K562 (cell line): ENCODE results near the gene UBQLN3. TPM values are rescaled to one million over a fixed set of nuclear protein-coding genes. Genes with fewer than 3 reads are reported as not detected.

Experiments
- ATAC-seq: fragments of 200-7000 bp; cut with Tn5 transposase; 3 replicates; pipeline ENCODE4 v1.9.1; 2020; ENCODE audit warnings: moderate library complexity
- Bru-seq: library from RNA; stranded (reverse); fragments of 400-500 nt; gene quantifications from one replicate; lab custom pipeline; 2021; lab: Mats Ljungman, UMichigan
- BruChase-seq, 2 experiments: library from RNA; stranded (reverse); fragments of 400-500 nt; gene quantifications; one replicate each; lab custom pipeline; 2021; lab: Mats Ljungman, UMichigan
- BruUV-seq: library from RNA; stranded (reverse); fragments of 400-500 nt; replicated peaks from 2 replicates; lab custom pipeline; 2021; lab: Mats Ljungman, UMichigan
- CTCF ChIA-PET: fragments of 300-600 bp; formaldehyde crosslinking; extraction: SDS; loops from one replicate; lab custom pipeline; 2021; ENCODE audit warnings: low intra/inter-chr PET ratio; lab: Yijun Ruan, JAX
- POLR2A ChIA-PET: fragments of 300-600, 350-650 bp; sonication (Branson Sonifier 250); formaldehyde crosslinking; extraction: SDS; loops from one replicate; lab custom pipeline; 2021; ENCODE audit warnings: antibody characterized with exemption, inconsistent platforms; lab: Yijun Ruan, JAX
- DNase-seq, 4 experiments: peaks; one replicate each; pipeline versions ENCODE4 v3.0.0 to v3.0.0-alpha.2; 2011 to 2018; ENCODE audit warnings: low spot score in 3 of 4, mixed read lengths in 3 of 4; ENCODE audit errors: extremely low read depth in 1 of 4
- FAIRE-seq: peaks from 2 replicates; lab custom pipeline; 2011; peaks lifted over from hg19 to GRCh38; lab: Jason Lieb, UNC
- H2AFZ ChIP-seq: 2 replicates; pipeline ENCODE4 v1.6.0; 2011; ENCODE audit warnings: low read depth, low read length, control low read depth, inconsistent platforms
- H3K27ac ChIP-seq: fragments of 200-600 bp; 3 replicates; pipeline ENCODE4 v1.8.0; 2011; ENCODE audit warnings: low read depth, mild to moderate bottlenecking, control low read depth, inconsistent platforms, low read length, moderate library complexity, mixed read lengths; ENCODE audit errors: extremely low read depth
- H3K27me3 ChIP-seq, 2 experiments: fragments of 300-600 bp in 1 of 2; 2 replicates in 1 of 2; 3 replicates in 1 of 2; pipeline versions ENCODE4 v1.6.0 to v1.8.0; 2011; ENCODE audit warnings: inconsistent platforms in 2 of 2, low read length in 2 of 2, mild to moderate bottlenecking in 1 of 2, mixed read lengths in 1 of 2, moderate library complexity in 1 of 2; ENCODE audit not compliant: control insufficient read depth in 2 of 2, insufficient read depth in 2 of 2
- H3K36me3 ChIP-seq: fragments of 300-600 bp; 3 replicates; pipeline ENCODE4 v1.8.0; 2011; ENCODE audit warnings: mild to moderate bottlenecking, low read length, inconsistent platforms; ENCODE audit not compliant: control insufficient read depth, insufficient read depth
- H3K4me1 ChIP-seq, 2 experiments: fragments of 200-600 bp in 1 of 2; replicated peaks in 1 of 2; 2 replicates in 1 of 2; 3 replicates in 1 of 2; pipeline versions ENCODE4 v1.5.1 to v1.8.0; 2011; ENCODE audit warnings: inconsistent platforms in 2 of 2, low read length in 2 of 2, mild to moderate bottlenecking in 1 of 2, mixed read lengths in 1 of 2, moderate library complexity in 1 of 2; ENCODE audit not compliant: control insufficient read depth in 2 of 2, insufficient read depth in 2 of 2
- H3K4me2 ChIP-seq: 2 replicates; pipeline ENCODE4 v1.6.1; 2011; ENCODE audit warnings: low read length, control low read depth, inconsistent platforms, mixed read lengths; ENCODE audit not compliant: insufficient read depth
- H3K4me3 ChIP-seq: fragments of 200-600 bp; sonication (generic), shearing (Covaris generic); 2 replicates; pipeline ENCODE4 v1.5.1; 2016; ENCODE audit warnings: control low read depth, inconsistent platforms
- H3K79me2 ChIP-seq: fragments of 200-600 bp; 3 replicates; pipeline ENCODE4 v1.8.0; 2011; ENCODE audit warnings: low read length, inconsistent platforms; ENCODE audit not compliant: control insufficient read depth, insufficient read depth
- H3K9ac ChIP-seq, 2 experiments: 2 replicates each; pipeline versions ENCODE4 v1.6.0 to v1.6.1; 2011; ENCODE audit warnings: low read depth in 2 of 2, low read length in 2 of 2, control low read depth in 1 of 2, inconsistent platforms in 1 of 2, mild to moderate bottlenecking in 1 of 2, mixed read lengths in 1 of 2; ENCODE audit not compliant: insufficient read depth in 1 of 2
- H3K9me1 ChIP-seq: one replicate; pipeline ENCODE4 v1.6.0; 2011; ENCODE audit warnings: inconsistent platforms, mild to moderate bottlenecking, low read length, moderate library complexity; ENCODE audit not compliant: control insufficient read depth, insufficient read depth
- H3K9me3 ChIP-seq: replicated peaks from 2 replicates; pipeline ENCODE4 v1.5.1; 2011; ENCODE audit warnings: low read depth, low read length, inconsistent platforms; ENCODE audit not compliant: control insufficient read depth, insufficient read depth
- H4K20me1 ChIP-seq: replicated peaks from 2 replicates; pipeline ENCODE4 v1.6.1; 2011; ENCODE audit warnings: low read length, inconsistent platforms, mixed read lengths; ENCODE audit not compliant: control insufficient read depth, insufficient read depth
- ARID4B ChIP-seq: sonication (generic); formaldehyde crosslinking; IDR thresholded peaks from 2 replicates; pipeline ENCODE4 v1.8.0; 2022; ENCODE audit warnings: mild to moderate bottlenecking, missing genetic modification reagents
- PRDM10 ChIP-seq: fragments of 450-650 bp; IDR thresholded peaks from 2 replicates; pipeline ENCODE4 v1.6.1; 2018; ENCODE audit not compliant: partially characterized antibody
- ZBTB17 ChIP-seq: fragments of 450-650 bp; formaldehyde crosslinking; IDR thresholded peaks from 2 replicates; pipeline ENCODE4 v1.4.0; 2020; ENCODE audit warnings: mild to moderate bottlenecking
- ZNF766 ChIP-seq: fragments of 200-800 bp; sonication (Bioruptor generic); conservative IDR thresholded peaks from 2 replicates; pipeline ENCODE4 v1.6.1; 2016; ENCODE audit warnings: missing genetic modification characterization, missing compliant biosample characterization
- WGBS: fragments of 100-300 bp; shearing (Covaris generic); methylation state at CpG from one replicate; pipeline ENCODE4 v1.1.6; 2016; ENCODE audit warnings: low coverage, mixed read lengths; ENCODE audit not compliant: insufficient coverage; ENCODE audit errors: missing lambda C conversion rate; 5-methylcytosine and 5-hydroxymethylcytosine counted together
- in situ Hi-C: fragments of 300-500 bp; cut with MboI; formaldehyde crosslinking; loops from 4 replicates; pipeline ENCODE4 v1.15.0; 2018; ENCODE audit warnings: inconsistent platforms, mixed read lengths
- intact Hi-C: fragments of 100-400 bp; cut with micrococcal nuclease; formaldehyde crosslinking; loops from 2 replicates; pipeline ENCODE4 v1.14.2; 2022
- long read RNA-seq, 3 experiments: library from polyadenylated mRNA in 2 of 3; library from RNA in 1 of 3; unstranded in 2 of 3; stranded (forward) in 1 of 3; transcript quantifications; one replicate each; pipeline ENCODE4 v2.0.0, GENCODE V29; 2019 to 2022
- polyA minus RNA-seq, 3 experiments: library from RNA; depleted of rRNA, polyadenylated mRNA; stranded (reverse); fragments of >200 nt; gene quantifications; 2 replicates each; pipeline ENCODE4 v1.2.3, GENCODE V29; 2011
- polyA plus RNA-seq, 8 experiments: library from polyadenylated mRNA; depleted of rRNA in 4 of 8; stranded (reverse) in 5 of 8; unstranded in 3 of 8; fragments of >200 nt; fragmentation: Nextera tagmentation in 2 of 8; fragmentation: Illumina TruSeq in 1 of 8; extraction: Ambion mirVana in 2 of 8; extraction: Trizol in 1 of 8; gene quantifications; 2 replicates each; pipeline versions ENCODE4 v1.2.1 to v1.2.3, GENCODE V29; 2011 to 2014; ENCODE audit warnings: inconsistent platforms in 1 of 8, missing spikeins in 1 of 8
- total RNA-seq, 7 experiments: library from RNA; depleted of rRNA in 6 of 7; stranded (reverse); fragments of >200 nt in 6 of 7; fragmentation: Illumina TruSeq in 2 of 7; extraction: Trizol in 2 of 7; gene quantifications; 2 replicates each; pipeline versions ENCODE4 v1.2.1 to v1.2.3, GENCODE V29; 2011 to 2021; ENCODE audit warnings: low replicate concordance in 1 of 7

Gene UBQLN3
- total RNA-seq (2011; cell fraction: chromatin; rRNA removed; ENCODE audit: low replicate concordance) = 0.12 and 0.33 TPM in 2 replicates
- not detected in 2 replicates for total RNA-seq (2011; cell fraction: nucleolus; rRNA removed)
- total RNA-seq (2011; cell fraction: nucleoplasm; rRNA removed) = not detected in 2 replicates
- 0.27 TPM in 1 of 2 replicates, not detected in the other for total RNA-seq (2014; rRNA removed)
- not detected in 2 replicates for total RNA-seq (2014; rRNA removed; fragmentation: Illumina TruSeq; extraction: Trizol)
- not detected in 2 replicates for total RNA-seq (2015; rRNA removed; fragmentation: Illumina TruSeq; extraction: Trizol)
- 0.07 TPM in 1 of 2 replicates, not detected in the other for total RNA-seq (2021)
- 0.05 TPM in 1 of 2 replicates, not detected in the other for polyA plus RNA-seq (2011; rRNA removed)
- not detected in 2 replicates for polyA plus RNA-seq (2011; cell fraction: cytosol; rRNA removed)
- 0.06 and 0.21 TPM in 2 replicates for polyA plus RNA-seq (2011; cell fraction: nucleus; rRNA removed)
- polyA plus RNA-seq (2012) = not detected in 2 replicates
- not detected in 2 replicates for polyA plus RNA-seq (2014; fragmentation: Illumina TruSeq; extraction: Trizol)
- under 1 TPM in 1 of 2 experiments, not detected in 1; 0.01 TPM for polyA plus RNA-seq (2014; fragmentation: Nextera tagmentation; extraction: Ambion mirVana)
- not detected in 2 replicates for polyA plus RNA-seq (2014; rRNA removed)
- 0.11 TPM in 1 of 2 replicates, not detected in the other for polyA minus RNA-seq (2011; rRNA and poly(A)+ RNA removed)
- not detected in 2 replicates for polyA minus RNA-seq (2011; cell fraction: cytosol; rRNA and poly(A)+ RNA removed)
- polyA minus RNA-seq (2011; cell fraction: nucleus; rRNA and poly(A)+ RNA removed) = 0.13 and 0.22 TPM in 2 replicates
- Bru-seq, nascent RNA = not detected
- not detected for BruChase-seq, experiment 1, labeled RNA remaining after a 2-hour chase
- not detected for BruChase-seq, experiment 2, labeled RNA remaining after a 6-hour chase
- long read RNA-seq, experiment 1 = 0 reads
- long read RNA-seq, experiment 2 = 0 reads
- long read RNA-seq, experiment 3 = 0 reads

- intact Hi-C loops (loop anchor here (10.0 kb wide), 4 partner anchors 65 to 305 kb away; partner anchors contain the start of genes OR51V1 and TRIM6), in situ Hi-C loops (no loop called here)
- peaks cover 7% of the 10 kb centered on the region for H3K79me2 ChIP-seq
- BruUV-seq = no TSS peak
- H3K4me1 ChIP-seq = peaks cover 24 to 49% of the 10 kb centered on the region in 2 experiments; a peak in 4 of 5 replicates
- no peaks in the 10 kb centered on the region for H3K36me3 ChIP-seq
- H3K9me1 ChIP-seq = no peaks in the 10 kb centered on the region
- 53% methylated on average over 4 of the region's 4 CpGs for WGBS
- H3K4me3 ChIP-seq = no peak within 1 kb of the TSS
- CTCF ChIA-PET = no interaction called here
- peak within 1 kb of the TSS in 1 of 2 experiments; percentile 11; a peak in 1 of 4 replicates for H3K9ac ChIP-seq
- ATAC-seq (no peak), DNase-seq (no peak), FAIRE-seq (no peak)
- peak within 1 kb of the TSS; percentile 68 for H2AFZ ChIP-seq
- peaks cover under 1% of the 10 kb centered on the region; the same call in 1 of the 2 replicates for H4K20me1 ChIP-seq
- H3K27ac ChIP-seq = no peak within 1 kb of the TSS
- H3K4me2 ChIP-seq = peak within 1 kb of the TSS; percentile 56; the same call in 1 of the 2 replicates
- H3K9me3 ChIP-seq = no peaks in the 10 kb centered on the region
- POLR2A ChIA-PET = interaction anchor here (0.6 to 8.7 kb wide), 4 partner anchors 11 to 22 kb away, joined by 3 to 75 read pairs (median 4); no protein-coding TSS in a partner anchor
- H3K27me3 ChIP-seq = no peaks in the 10 kb centered on the region
- TF ChIP-seq ZNF766 (CRISPR knock-in tag) (no peak), ARID4B (CRISPR knock-in tag) (no peak), ZBTB17 (CRISPR knock-in tag) (no peak), PRDM10 (no peak)
Measured at GRCh38 chr11:5509803-5510202, at the start of gene UBQLN3. TSS of gene UBQLN3 (minus strand) at chr11:5509957. CDS start at chr11:5509558, 399 bp downstream.
